ENCODE results near the gene MTNR1A. TPM values are rescaled to one million over a fixed set of nuclear protein-coding genes. Genes with fewer than 3 reads are reported as not detected.

MTNR1A gene
- total RNA-seq, 1 donor from 2014 or later: not detected

GRCh38 chr4:186553717-186554116 is 1.6 kb downstream of the MTNR1A start:
- no peak overlapping the region for H3K27ac ChIP-seq
- intact Hi-C loops (cut with DNase I): no loop called here
- DNase-seq: no peak
- no peaks in the 10 kb centered on the region for H3K4me1 ChIP-seq
- peaks cover 45% of the 10 kb centered on the region for H3K27me3 ChIP-seq
- H3K9me3 ChIP-seq: no peaks in the 10 kb centered on the region
- no peak for TF ChIP-seq CTCF (IDR thresholded peaks at IDR 0.05)
- H3K4me3 ChIP-seq: no peak overlapping the region
- no peak for ATAC-seq
- H3K36me3 ChIP-seq: no peaks in the 10 kb centered on the region

- ATAC-seq (no peak), DNase-seq (no peak)
- H3K27ac ChIP-seq: no peak overlapping the region
- H3K9me3 ChIP-seq: no peaks in the 10 kb centered on the region
- peaks cover 49% of the 10 kb centered on the region for H3K27me3 ChIP-seq
- TF ChIP-seq CTCF (IDR thresholded peaks at IDR 0.05): no peak
- H3K4me3 ChIP-seq: no peak overlapping the region
- intact Hi-C loops (cut with DNase I): no loop called here
- no peaks in the 10 kb centered on the region for H3K4me1 ChIP-seq
- no peaks in the 10 kb centered on the region for H3K36me3 ChIP-seq
These were observed 3.5 kb downstream of the MTNR1A start for GRCh38 chr4:186551849-186552248.

- no peak overlapping the region for H3K27ac ChIP-seq
- TF ChIP-seq CTCF (IDR thresholded peaks at IDR 0.05): no peak
- intact Hi-C loops (cut with DNase I): no loop called here
- no peaks in the 10 kb centered on the region for H3K9me3 ChIP-seq
- H3K36me3 ChIP-seq: no peaks in the 10 kb centered on the region
- H3K4me1 ChIP-seq: no peaks in the 10 kb centered on the region
- no peak overlapping the region for H3K4me3 ChIP-seq
- H3K27me3 ChIP-seq: peaks cover 6% of the 10 kb centered on the region
- no peak for ATAC-seq
- no peak for DNase-seq
These were observed 9.9 kb downstream of the MTNR1A start for GRCh38 chr4:186545436-186545835.

- Histone ChIP-seq H3K27me3 (no peaks in the 10 kb centered on the region), H3K9me3 (no peaks in the 10 kb centered on the region), H3K36me3 (no peaks in the 10 kb centered on the region), H3K27ac (no peak overlapping the region), H3K4me3 (no peak overlapping the region), H3K4me1 (no peaks in the 10 kb centered on the region)
- TF ChIP-seq CTCF (IDR thresholded peaks at IDR 0.05): no peak
- DNase-seq: no peak
- no peak for ATAC-seq
- intact Hi-C loops (cut with DNase I): no loop called here
These were observed 12.2 kb downstream of the MTNR1A start for GRCh38 chr4:186543206-186543605.

GRCh38 chr4:186541801-186542200 is 13.6 kb downstream of the MTNR1A start:
- no peak overlapping the region for H3K4me3 ChIP-seq
- no peak for TF ChIP-seq CTCF (IDR thresholded peaks at IDR 0.05)
- no peak overlapping the region for H3K27ac ChIP-seq
- ATAC-seq (no peak), DNase-seq (no peak)
- no peaks in the 10 kb centered on the region for H3K4me1 ChIP-seq
- intact Hi-C loops (cut with DNase I): no loop called here
- H3K9me3 ChIP-seq: no peaks in the 10 kb centered on the region
- no peaks in the 10 kb centered on the region for H3K36me3 ChIP-seq
- no peaks in the 10 kb centered on the region for H3K27me3 ChIP-seq

GRCh38 chr4:186537843-186538521 is 17.4 kb downstream of the MTNR1A start:
- Histone ChIP-seq H3K4me1 (no peaks in the 10 kb centered on the region), H3K27ac (no peak overlapping the region), H3K4me3 (no peak overlapping the region), H3K9me3 (no peaks in the 10 kb centered on the region), H3K27me3 (no peaks in the 10 kb centered on the region), H3K36me3 (no peaks in the 10 kb centered on the region)
- ATAC-seq (no peak), DNase-seq (no peak)
- TF ChIP-seq CTCF (IDR thresholded peaks at IDR 0.05): no peak
- intact Hi-C loops (cut with DNase I): no loop called here
